Activated T-helper 1 cell treated with anti-CD3 and anti-CD28 coated beads, Interleukin-12 subunit alpha, Interleukin-12 subunit beta, Interleukin-2, Interleukin-4 antibody, amounts not matched to agents 30 ng/mL and 10 ng/mL and 1 ng/mL, durations not matched to agents 14 hours and 24 hours and 36 hours (primary cell): ENCODE measurements around the gene TAF8. TPM values are rescaled to one million over a fixed set of nuclear protein-coding genes. Genes with fewer than 3 reads are reported as not detected.

Source experiments
- DNase-seq: peaks from one replicate; pipeline ENCODE4 v3.0.0; 2021; ENCODE audit warnings: low spot score
- H3K27ac Mint-ChIP-seq: one replicate; pipeline ENCODE4 v1.8.0; 2021; ENCODE audit warnings: mild to moderate bottlenecking, mixed read lengths
- H3K27me3 Mint-ChIP-seq: one replicate; pipeline ENCODE4 v1.8.0; 2022; ENCODE audit warnings: mild to moderate bottlenecking, moderate library complexity, mixed read lengths; ENCODE audit not compliant: insufficient read depth
- H3K36me3 Mint-ChIP-seq: one replicate; pipeline ENCODE4 v1.8.0; 2021; ENCODE audit warnings: low read depth, mixed read lengths
- H3K4me1 Mint-ChIP-seq: one replicate; pipeline ENCODE4 v1.8.0; 2021; ENCODE audit warnings: low read depth, mixed read lengths
- H3K4me3 Mint-ChIP-seq: one replicate; pipeline ENCODE4 v1.8.0; 2021; ENCODE audit warnings: mild to moderate bottlenecking, moderate library complexity, mixed read lengths
- H3K9me3 Mint-ChIP-seq: one replicate; pipeline ENCODE4 v1.8.0; 2021; ENCODE audit warnings: mixed read lengths
- intact Hi-C: fragments of 100-400 bp; cut with micrococcal nuclease; formaldehyde crosslinking; loops from one replicate; pipeline ENCODE4 v1.15.1; 2024
- total RNA-seq: library from RNA; stranded (reverse); gene quantifications from 2 replicates; pipeline ENCODE4 v1.2.3, GENCODE V29; 2022

TAF8 gene
- total RNA-seq, 1 donor from 2014 or later = 36.7 TPM

- Mint-ChIP-seq H3K4me1 (no peaks in the 10 kb centered on the region), H3K27me3 (peaks cover 12% of the 10 kb centered on the region), H3K4me3 (no peak overlapping the region), H3K27ac (no peak overlapping the region), H3K36me3 (no peaks in the 10 kb centered on the region), H3K9me3 (no peaks in the 10 kb centered on the region)
- DNase-seq = no peak
- intact Hi-C loops = no loop called here
Observed at GRCh38 chr6:42113936-42114636, 63.8 kb downstream of the TAF8 start.

- H3K9me3 Mint-ChIP-seq = no peaks in the 10 kb centered on the region
- H3K36me3 Mint-ChIP-seq = no peaks in the 10 kb centered on the region
- H3K27me3 Mint-ChIP-seq = peaks cover 6% of the 10 kb centered on the region
- no peak overlapping the region for H3K27ac Mint-ChIP-seq
- intact Hi-C loops = no loop called here
- DNase-seq = no peak
- H3K4me3 Mint-ChIP-seq = no peak overlapping the region
- H3K4me1 Mint-ChIP-seq = no peaks in the 10 kb centered on the region
Observed at GRCh38 chr6:42117843-42118161, 67.5 kb downstream of the TAF8 start.

- Mint-ChIP-seq H3K4me3 (no peak overlapping the region), H3K9me3 (no peaks in the 10 kb centered on the region), H3K27ac (no peak overlapping the region), H3K4me1 (no peaks in the 10 kb centered on the region), H3K27me3 (peaks cover 6% of the 10 kb centered on the region), H3K36me3 (no peaks in the 10 kb centered on the region)
- intact Hi-C loops = no loop called here
- no peak for DNase-seq
Observed at GRCh38 chr6:42118162-42119001, 68.1 kb downstream of the TAF8 start.

- no peak overlapping the region for H3K27ac Mint-ChIP-seq
- H3K4me1 Mint-ChIP-seq = no peaks in the 10 kb centered on the region
- no peaks in the 10 kb centered on the region for H3K36me3 Mint-ChIP-seq
- intact Hi-C loops = no loop called here
- H3K27me3 Mint-ChIP-seq = peaks cover 3% of the 10 kb centered on the region
- H3K4me3 Mint-ChIP-seq = no peak overlapping the region
- no peaks in the 10 kb centered on the region for H3K9me3 Mint-ChIP-seq
- no peak for DNase-seq
Observed at GRCh38 chr6:42120895-42121865, 70.9 kb downstream of the TAF8 start.

GRCh38 chr6:42123379-42124103, 73.2 kb downstream of the TAF8 start:
- Mint-ChIP-seq H3K4me1 (no peaks in the 10 kb centered on the region), H3K27me3 (no peaks in the 10 kb centered on the region), H3K4me3 (no peak overlapping the region), H3K36me3 (no peaks in the 10 kb centered on the region), H3K27ac (no peak overlapping the region), H3K9me3 (no peaks in the 10 kb centered on the region)
- intact Hi-C loops = no loop called here
- no peak for DNase-seq

GRCh38 chr6:42124223-42124836, 74.0 kb downstream of the TAF8 start:
- Mint-ChIP-seq H3K27me3 (no peaks in the 10 kb centered on the region), H3K9me3 (no peaks in the 10 kb centered on the region), H3K4me3 (no peak overlapping the region), H3K27ac (no peak overlapping the region), H3K36me3 (no peaks in the 10 kb centered on the region), H3K4me1 (no peaks in the 10 kb centered on the region)
- intact Hi-C loops = no loop called here
- DNase-seq = no peak

GRCh38 chr6:42125231-42125630, 74.9 kb downstream of the TAF8 start:
- H3K4me3 Mint-ChIP-seq = no peak overlapping the region
- no peaks in the 10 kb centered on the region for H3K27me3 Mint-ChIP-seq
- H3K27ac Mint-ChIP-seq = no peak overlapping the region
- no peaks in the 10 kb centered on the region for H3K36me3 Mint-ChIP-seq
- intact Hi-C loops = no loop called here
- DNase-seq = no peak
- no peaks in the 10 kb centered on the region for H3K9me3 Mint-ChIP-seq
- no peaks in the 10 kb centered on the region for H3K4me1 Mint-ChIP-seq

- no peak overlapping the region for H3K27ac Mint-ChIP-seq
Observed at GRCh38 chr6:42125663-42126062, 75.3 kb downstream of the TAF8 start.

GRCh38 chr6:42128460-42129359, 78.4 kb downstream of the TAF8 start:
- intact Hi-C loops = no loop called here
- no peak for DNase-seq
- Mint-ChIP-seq H3K27me3 (peaks cover 3% of the 10 kb centered on the region), H3K27ac (no peak overlapping the region), H3K36me3 (no peaks in the 10 kb centered on the region), H3K4me1 (no peaks in the 10 kb centered on the region), H3K4me3 (no peak overlapping the region), H3K9me3 (no peaks in the 10 kb centered on the region)

More at GRCh38 chr6:42125663-42126062, 75.3 kb downstream of the TAF8 start:
- no peaks in the 10 kb centered on the region for H3K4me1 Mint-ChIP-seq
- no peaks in the 10 kb centered on the region for H3K36me3 Mint-ChIP-seq
- no peaks in the 10 kb centered on the region for H3K9me3 Mint-ChIP-seq
- intact Hi-C loops = no loop called here
- H3K27me3 Mint-ChIP-seq = no peaks in the 10 kb centered on the region
- H3K4me3 Mint-ChIP-seq = no peak overlapping the region
- no peak for DNase-seq

GRCh38 chr6:42129360-42129676, 79.0 kb downstream of the TAF8 start:
- intact Hi-C loops = no loop called here
- Mint-ChIP-seq H3K9me3 (no peaks in the 10 kb centered on the region), H3K4me1 (no peaks in the 10 kb centered on the region), H3K27me3 (peaks cover 3% of the 10 kb centered on the region), H3K36me3 (no peaks in the 10 kb centered on the region), H3K4me3 (no peak overlapping the region), H3K27ac (no peak overlapping the region)
- no peak for DNase-seq

GRCh38 chr6:42131531-42131930, 81.2 kb downstream of the TAF8 start:
- H3K4me1 Mint-ChIP-seq = peaks cover 2% of the 10 kb centered on the region

More at GRCh38 chr6:42131531-42131930, 81.2 kb downstream of the TAF8 start:
- Mint-ChIP-seq H3K4me3 (no peak overlapping the region), H3K9me3 (no peaks in the 10 kb centered on the region), H3K36me3 (no peaks in the 10 kb centered on the region), H3K27ac (no peak overlapping the region), H3K27me3 (peaks cover 3% of the 10 kb centered on the region)
- intact Hi-C loops = no loop called here
- DNase-seq = no peak
